PC-3 (cell line): Measurements from ENCODE around the gene ADCY5. TPM values are rescaled to one million over a fixed set of nuclear protein-coding genes. Genes with fewer than 3 reads are reported as not detected.

Experiments used
- ATAC-seq: fragments of 200-7000 bp; cut with Tn5 transposase; 2 replicates; pipeline ENCODE4 v1.9.1; 2020; ENCODE audit warnings: mild to moderate bottlenecking, moderate library complexity
- BruUV-seq: library from RNA; stranded (reverse); fragments of 400-500 nt; replicated peaks from 2 replicates; lab custom pipeline; 2021; lab: Mats Ljungman, UMichigan
- CTCF ChIA-PET: fragments of 300-600 bp; sonication (Branson Sonifier 250); formaldehyde crosslinking; loops from one replicate; lab custom pipeline; 2022; ENCODE audit warnings: antibody characterized with exemption; lab: Charles Lee
- POLR2A ChIA-PET: fragments of 300-600 bp; sonication (Branson Sonifier 250); formaldehyde crosslinking; loops from one replicate; lab custom pipeline; 2022; ENCODE audit warnings: antibody characterized with exemption; ENCODE audit not compliant: unreplicated experiment; lab: Charles Lee
- DNase-seq: peaks from one replicate; pipeline ENCODE4 v3.0.0-alpha.2; 2015
- H2AFZ ChIP-seq: fragments of 300-600 bp; sonication (generic); 2 replicates; pipeline ENCODE4 v1.6.0; 2016; ENCODE audit warnings: antibody characterized with exemption, low read length
- H3F3A ChIP-seq: fragments of 300-600 bp; sonication (generic); one replicate; pipeline ENCODE4 v1.6.0; 2017; ENCODE audit warnings: antibody characterized with exemption, low read length, control low read depth, mild to moderate bottlenecking; ENCODE audit not compliant: unreplicated experiment
- H3K27ac ChIP-seq: fragments of 300-600 bp; sonication (generic); 2 replicates; pipeline ENCODE4 v1.5.1; 2016; ENCODE audit warnings: mild to moderate bottlenecking, low read length
- H3K27me3 ChIP-seq: fragments of 300-600 bp; sonication (generic); 2 replicates; pipeline ENCODE4 v1.6.1; 2016; ENCODE audit warnings: low read length, mixed read lengths
- H3K36me3 ChIP-seq: fragments of 300-600 bp; sonication (generic); 2 replicates; pipeline ENCODE4 v1.6.1; 2016; ENCODE audit warnings: low read depth, mixed run types, low read length, mixed read lengths
- H3K4me1 ChIP-seq: fragments of 300-600 bp; sonication (generic); 2 replicates; pipeline ENCODE4 v1.5.1; 2016; ENCODE audit warnings: low read length; ENCODE audit not compliant: insufficient read depth
- H3K4me2 ChIP-seq: fragments of 300-600 bp; sonication (generic); 2 replicates; pipeline ENCODE4 v1.6.0; 2016; ENCODE audit warnings: low read length
- H3K4me3 ChIP-seq: fragments of 300-600 bp; sonication (generic); 2 replicates; pipeline ENCODE4 v1.5.1; 2016; ENCODE audit warnings: mild to moderate bottlenecking, low read length, mixed read lengths
- H3K79me2 ChIP-seq: fragments of 300-600 bp; sonication (generic); 2 replicates; pipeline ENCODE4 v1.6.1; 2017; ENCODE audit warnings: low read length, mixed read lengths
- H3K9ac ChIP-seq: fragments of 300-600 bp; sonication (generic); 2 replicates; pipeline ENCODE4 v1.6.0; 2016; ENCODE audit warnings: mild to moderate bottlenecking, low read length
- H3K9me2 ChIP-seq: fragments of 300-600 bp; sonication (generic); replicated peaks from 2 replicates; pipeline ENCODE4 v1.6.1; 2016; ENCODE audit warnings: mixed run types, low read length, mixed read lengths
- H3K9me3 ChIP-seq: fragments of 300-600 bp; sonication (generic); 2 replicates; pipeline ENCODE4 v1.6.1; 2016; ENCODE audit warnings: low read length, mixed read lengths
- H4K20me1 ChIP-seq: fragments of 300-600 bp; sonication (generic); 2 replicates; pipeline ENCODE4 v1.6.1; 2016; ENCODE audit warnings: low read length, mixed read lengths
- CTCF ChIP-seq: fragments of 300-600 bp; sonication (generic); conservative IDR thresholded peaks from 2 replicates; pipeline ENCODE4 v1.5.1; 2017; ENCODE audit warnings: antibody characterized with exemption, low read depth, mild to moderate bottlenecking, low read length
- EZH2 ChIP-seq: fragments of 300-600 bp; sonication (generic); IDR thresholded peaks from one replicate; pipeline ENCODE4 v1.6.1; 2017; ENCODE audit warnings: antibody characterized with exemption, mild to moderate bottlenecking, low read length; ENCODE audit not compliant: unreplicated experiment
- EZH2phosphoT487 ChIP-seq: fragments of 300-600 bp; sonication (generic); IDR thresholded peaks from 2 replicates; pipeline ENCODE4 v1.6.1; 2018; ENCODE audit warnings: mild to moderate bottlenecking, antibody characterized with exemption, low read length, borderline replicate concordance
- intact Hi-C: fragments of 100-400 bp; cut with micrococcal nuclease; formaldehyde crosslinking; loops from 2 replicates; pipeline ENCODE4 v1.9.0; 2023
- total RNA-seq: library from RNA; depleted of rRNA; stranded (reverse); fragments of >200 nt; gene quantifications from 2 replicates; pipeline ENCODE4 v1.2.3, GENCODE V29; 2014

The ADCY5 gene
- total RNA-seq, 1 experiment from 2014 or later: not detected

- intact Hi-C loops: no loop called here
- DNase-seq: peak; percentile 6
- no peaks in the 10 kb centered on the region for H3K9me3 ChIP-seq
- H3K79me2 ChIP-seq: no peaks in the 10 kb centered on the region
- TF ChIP-seq CTCF (no peak), EZH2phosphoT487 (no peak), EZH2 (no peak)
- CTCF ChIA-PET: no interaction called here
- POLR2A ChIA-PET: no interaction called here
- H3K9me2 ChIP-seq: no peaks in the 10 kb centered on the region
- no peak for ATAC-seq
- no peak overlapping the region for H3K27ac ChIP-seq
- H3K36me3 ChIP-seq: no peaks in the 10 kb centered on the region
- H3K4me2 ChIP-seq: no peak overlapping the region
- no peaks in the 10 kb centered on the region for H4K20me1 ChIP-seq
- no peak overlapping the region for H3K4me3 ChIP-seq
- peaks cover 5% of the 10 kb centered on the region; the same call in 1 of the 2 replicates for H3K4me1 ChIP-seq
- H2AFZ ChIP-seq: no peak overlapping the region
- no TSS peak for BruUV-seq
- H3K27me3 ChIP-seq: peaks cover 48% of the 10 kb centered on the region
- no peak overlapping the region for H3K9ac ChIP-seq
- no peaks in the 10 kb centered on the region for H3F3A ChIP-seq
These were observed 99.7 kb downstream of the ADCY5 start for GRCh38 chr3:123349201-123349535.

GRCh38 chr3:123348471-123349200 lies 100.3 kb downstream of the ADCY5 start:
- ChIA-PET POLR2A (no interaction called here), CTCF (no interaction called here)
- H3K9ac ChIP-seq: no peak overlapping the region
- H4K20me1 ChIP-seq: no peaks in the 10 kb centered on the region
- no peak overlapping the region for H2AFZ ChIP-seq
- no peak overlapping the region for H3K4me2 ChIP-seq
- H3K36me3 ChIP-seq: no peaks in the 10 kb centered on the region
- no TSS peak for BruUV-seq
- intact Hi-C loops: no loop called here
- H3K27ac ChIP-seq: no peak overlapping the region
- peaks cover 48% of the 10 kb centered on the region for H3K27me3 ChIP-seq
- TF ChIP-seq EZH2phosphoT487: no peak
- no peak for TF ChIP-seq EZH2
- no peak for TF ChIP-seq CTCF
- H3K9me2 ChIP-seq: no peaks in the 10 kb centered on the region
- H3F3A ChIP-seq: no peaks in the 10 kb centered on the region
- DNase-seq (no peak), ATAC-seq (no peak)
- H3K79me2 ChIP-seq: no peaks in the 10 kb centered on the region
- H3K9me3 ChIP-seq: no peaks in the 10 kb centered on the region
- no peak overlapping the region for H3K4me3 ChIP-seq
- H3K4me1 ChIP-seq: peaks cover 3% of the 10 kb centered on the region; the same call in 1 of the 2 replicates

- no peak for ATAC-seq
These were observed 101.1 kb downstream of the ADCY5 start for GRCh38 chr3:123347691-123348264.

More at GRCh38 chr3:123347691-123348264, 101.1 kb downstream of the ADCY5 start:
- intact Hi-C loops: no loop called here
- Histone ChIP-seq H3K4me3 (no peak overlapping the region), H3K4me2 (no peak overlapping the region), H2AFZ (no peak overlapping the region), H3K27ac (no peak overlapping the region), H3F3A (no peaks in the 10 kb centered on the region), H3K27me3 (peaks cover 48% of the 10 kb centered on the region), H3K9ac (no peak overlapping the region), H3K4me1 (no peaks in the 10 kb centered on the region), H3K36me3 (no peaks in the 10 kb centered on the region), H4K20me1 (no peaks in the 10 kb centered on the region), H3K9me2 (no peaks in the 10 kb centered on the region), H3K9me3 (no peaks in the 10 kb centered on the region), H3K79me2 (no peaks in the 10 kb centered on the region)
- CTCF ChIA-PET: no interaction called here
- DNase-seq: peak; percentile 6
- BruUV-seq: no TSS peak
- TF ChIP-seq CTCF (no peak), EZH2phosphoT487 (no peak), EZH2 (no peak)
- POLR2A ChIA-PET: no interaction called here
